GM19455 (cell line): Measurements from ENCODE around the gene BTBD18.

Source experiments
- ATAC-seq: cut with Tn5 transposase; IDR thresholded peaks from one replicate; pipeline ENCODE4 v1.9.1; 2021; ENCODE audit not compliant: unreplicated experiment

The BTBD18 gene

GRCh38 chr11:57751676-57752253 lies at the start of gene BTBD18:
BTBD18 (minus strand) TSS chr11:57751819; CDS start chr11:57751188, 631 bp downstream.
- peak; percentile 73 for ATAC-seq

GRCh38 chr11:57801183-57801485 lies 49.5 kb upstream of the BTBD18 start:
- no peak for ATAC-seq

- ATAC-seq = peak; percentile 81
Observed at GRCh38 chr11:57800444-57801182, 49.0 kb upstream of the BTBD18 start.

DNA sequence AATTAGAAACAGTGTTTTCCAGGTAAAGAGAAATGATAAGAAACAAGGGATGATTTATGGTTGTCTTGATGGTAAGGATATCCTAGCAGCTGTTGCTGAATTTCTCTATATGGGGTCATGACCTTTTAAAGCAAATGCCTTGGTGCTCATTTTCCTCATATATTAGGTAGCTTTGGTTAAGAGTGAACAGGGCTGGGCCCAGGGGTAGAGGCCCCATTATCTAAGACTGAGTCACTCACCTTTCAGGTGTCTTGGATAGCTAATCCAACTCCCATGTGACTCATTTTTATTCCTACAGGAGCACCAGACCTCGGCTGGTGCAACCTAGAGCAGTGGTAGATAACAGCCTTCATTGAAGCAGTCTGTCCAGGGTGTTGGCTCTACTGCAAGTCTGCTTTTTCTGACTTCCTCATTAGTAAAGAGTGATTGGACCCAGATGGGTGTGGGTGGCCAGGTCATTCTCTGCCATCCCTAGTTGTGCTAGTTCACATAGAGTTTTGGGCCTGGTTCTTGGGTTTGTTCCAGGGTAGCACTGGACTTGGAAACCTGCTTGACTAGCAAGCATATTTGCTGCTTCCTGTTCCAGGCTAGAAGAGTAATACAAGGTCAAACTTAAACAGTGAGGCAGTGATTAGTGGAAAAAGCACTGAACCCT lies 47.4 kb upstream of the BTBD18 start:
- ATAC-seq = no peak

DNA sequence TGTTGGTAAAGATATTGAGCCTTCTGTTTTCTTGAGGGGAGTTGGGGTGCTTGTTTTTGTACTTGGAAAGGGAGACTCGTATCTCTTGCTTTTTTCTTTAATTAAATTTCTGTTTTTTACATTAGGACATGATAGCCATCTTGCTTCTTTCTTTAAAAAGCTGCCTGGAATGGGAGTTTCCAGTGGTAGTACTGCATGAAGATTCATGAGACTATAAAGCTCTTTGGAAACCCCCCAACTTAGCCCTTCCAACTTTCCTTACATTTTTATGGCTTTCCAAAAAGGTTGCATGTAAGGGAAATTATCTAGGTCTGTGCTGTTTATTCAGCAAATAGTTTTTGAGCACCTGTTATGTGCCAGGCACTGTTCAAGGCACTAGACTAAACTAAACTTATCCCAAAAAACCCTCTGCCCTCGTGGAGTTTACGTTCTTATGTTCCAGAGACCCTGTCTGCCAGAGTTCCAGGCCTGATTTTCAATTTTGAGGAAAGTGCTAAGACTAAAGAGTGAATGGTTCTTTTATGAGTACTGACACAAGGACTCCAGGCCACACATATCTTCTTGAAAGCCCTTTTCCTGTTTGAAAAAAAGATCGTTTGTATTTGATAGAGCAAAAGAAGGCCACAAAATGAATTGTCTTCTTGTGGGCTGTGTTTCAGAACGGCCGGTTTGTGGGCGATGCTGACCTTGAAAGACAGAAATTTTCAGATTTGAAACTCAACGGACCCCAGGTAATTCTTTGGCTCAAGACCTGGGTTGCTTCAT lies 41.9 kb upstream of the BTBD18 start:
- no peak for ATAC-seq

GRCh38 chr11:57792870-57793269 lies 41.3 kb upstream of the BTBD18 start:
- ATAC-seq = no peak

- ATAC-seq = peak; percentile 78
Observed at GRCh38 chr11:57792060-57792541, 40.5 kb upstream of the BTBD18 start.

GRCh38 chr11:57791321-57792059 lies 39.9 kb upstream of the BTBD18 start:
- ATAC-seq = no peak

DNA sequence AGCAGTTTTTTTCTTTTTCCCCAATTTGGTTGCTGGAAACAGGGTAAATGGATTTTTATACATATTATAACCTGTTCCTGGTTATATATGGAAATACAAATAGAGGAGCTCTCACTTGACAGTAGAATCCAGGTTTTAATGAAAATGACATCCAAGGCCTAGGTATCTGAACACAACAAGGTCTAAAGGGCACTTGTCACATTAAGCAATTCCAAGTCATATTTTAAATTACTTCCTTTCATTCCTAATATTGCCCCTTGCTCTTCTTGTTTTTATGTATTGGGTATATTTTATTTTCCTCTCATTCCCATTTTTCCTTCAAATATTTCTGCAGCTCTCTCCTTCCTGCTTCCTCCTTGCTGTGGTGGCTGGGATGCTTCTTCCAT lies 37.1 kb upstream of the BTBD18 start:
- no peak for ATAC-seq

- ATAC-seq = peak; percentile 45
Observed at GRCh38 chr11:57787920-57788702, 36.5 kb upstream of the BTBD18 start.

DNA sequence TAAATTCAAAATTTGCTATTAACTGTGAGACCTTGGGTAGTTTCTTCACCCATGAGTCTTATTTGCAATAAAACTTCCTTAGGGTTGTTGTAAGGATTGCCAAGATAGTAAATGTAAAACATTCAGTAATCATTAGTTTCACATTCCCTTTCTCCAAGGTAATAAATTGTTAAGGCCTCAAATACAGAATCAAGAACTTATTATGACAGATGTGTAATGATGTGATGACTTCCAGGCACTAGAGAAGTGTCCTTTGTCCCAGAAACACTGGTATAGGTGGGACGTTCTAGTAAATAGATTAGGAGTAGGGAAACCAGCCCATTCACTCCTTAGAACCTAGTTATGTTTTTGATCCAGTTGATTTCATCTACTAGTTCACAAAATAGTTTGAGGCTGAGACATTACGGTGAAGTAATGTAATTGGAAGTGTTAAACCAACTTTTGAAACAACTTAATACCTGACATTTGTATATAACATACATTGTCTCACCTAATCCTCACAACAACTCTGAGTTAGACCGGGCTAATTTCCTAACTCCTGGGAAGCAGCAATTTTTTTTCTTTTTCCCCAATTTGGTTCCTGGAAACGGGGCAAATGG lies 35.5 kb upstream of the BTBD18 start:
- ATAC-seq = no peak

DNA sequence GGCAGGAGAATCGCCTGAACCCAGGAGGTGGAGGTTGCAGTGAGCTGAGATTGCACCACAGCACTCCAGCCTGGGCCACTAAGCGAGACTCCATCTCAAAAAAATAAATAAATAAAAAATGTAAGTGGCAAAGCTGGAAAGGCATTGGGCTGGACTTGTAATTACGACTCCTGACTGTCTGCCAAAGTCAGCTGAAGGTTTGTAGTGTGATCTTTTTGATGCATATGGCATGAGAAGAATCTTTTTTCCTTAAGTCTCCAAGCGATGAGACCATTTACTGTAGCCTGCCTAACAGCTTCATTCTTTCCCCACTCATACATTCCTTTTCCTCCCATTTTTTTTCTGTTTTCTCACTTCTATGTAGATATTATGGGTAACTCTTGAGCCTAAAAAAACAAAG lies 34.8 kb upstream of the BTBD18 start:
- ATAC-seq = no peak

DNA sequence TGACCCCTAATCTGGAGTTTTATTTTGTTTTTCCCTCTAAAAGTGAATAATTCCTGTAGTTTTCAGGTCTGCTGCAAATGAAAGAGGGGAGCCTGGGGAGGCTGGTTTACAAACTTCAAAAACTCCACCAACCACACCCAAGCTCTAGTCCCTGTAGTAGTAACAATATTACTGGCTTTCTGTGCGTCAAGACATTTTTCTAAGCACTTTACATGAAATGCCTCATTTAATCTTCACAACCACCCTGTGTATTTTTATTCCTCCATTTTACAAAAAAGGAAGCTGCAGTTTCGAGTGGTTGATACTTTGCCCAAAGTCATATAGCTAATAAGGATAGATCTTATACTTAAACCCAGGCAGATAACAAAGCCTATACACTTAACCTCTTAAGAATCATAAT lies 33.5 kb upstream of the BTBD18 start:
- ATAC-seq = no peak

DNA sequence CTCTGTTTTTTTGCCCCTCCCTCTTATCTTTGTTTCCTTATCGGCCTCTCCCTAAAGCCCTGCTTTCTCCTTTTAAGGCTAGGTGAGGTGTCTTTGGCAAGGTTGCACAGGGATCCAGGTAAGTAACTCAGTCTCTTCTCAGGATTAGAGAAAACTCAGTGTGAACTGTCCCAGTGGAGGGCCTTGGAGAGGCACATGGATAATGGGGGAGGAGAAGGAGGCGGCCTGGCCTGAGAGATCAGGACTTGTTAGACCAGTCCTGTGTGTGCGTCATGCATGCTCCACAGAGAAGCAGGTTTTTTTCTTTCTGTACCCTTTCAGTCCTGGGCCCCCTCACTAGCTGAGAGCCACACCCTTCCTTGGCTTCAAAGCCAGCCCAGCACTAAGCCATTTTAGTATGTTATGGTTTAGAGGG lies 29.9 kb upstream of the BTBD18 start:
- ATAC-seq = no peak

GRCh38 chr11:57779276-57779675 lies 27.7 kb upstream of the BTBD18 start:
- no peak for ATAC-seq

GRCh38 chr11:57778318-57779037 lies 26.9 kb upstream of the BTBD18 start:
- no peak for ATAC-seq

- no peak for ATAC-seq
Observed at GRCh38 chr11:57777969-57778317, 26.3 kb upstream of the BTBD18 start.

DNA sequence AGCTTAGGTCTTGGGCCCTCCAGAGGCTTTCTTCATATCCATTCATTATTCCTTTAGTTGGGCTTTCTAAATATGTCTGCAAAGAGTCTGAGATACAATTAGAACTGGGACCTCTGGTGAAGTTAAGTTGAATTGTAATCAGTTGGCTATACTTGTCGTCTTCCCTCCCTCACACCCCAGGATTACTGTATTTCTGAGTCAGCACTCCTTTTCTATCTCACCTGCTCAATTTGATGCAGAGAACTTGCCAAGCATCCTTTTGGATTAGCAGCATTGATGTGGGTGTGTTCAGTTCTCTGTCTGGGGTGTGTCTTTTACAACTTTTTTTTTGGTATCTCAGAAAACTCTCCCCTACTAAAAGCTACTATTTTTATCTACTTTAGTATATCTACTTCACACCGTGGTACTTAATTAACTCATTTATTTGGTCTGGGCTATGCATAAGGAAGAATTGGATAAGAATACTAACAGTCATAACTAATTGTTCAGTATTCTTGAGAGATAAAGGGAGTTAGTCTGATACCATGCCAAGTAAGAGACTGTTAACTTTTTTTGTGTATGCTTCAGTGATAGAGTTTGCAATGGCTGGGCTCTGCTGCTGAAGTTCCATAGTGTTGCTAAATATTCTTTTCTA lies 25.1 kb upstream of the BTBD18 start:
- no peak for ATAC-seq

DNA sequence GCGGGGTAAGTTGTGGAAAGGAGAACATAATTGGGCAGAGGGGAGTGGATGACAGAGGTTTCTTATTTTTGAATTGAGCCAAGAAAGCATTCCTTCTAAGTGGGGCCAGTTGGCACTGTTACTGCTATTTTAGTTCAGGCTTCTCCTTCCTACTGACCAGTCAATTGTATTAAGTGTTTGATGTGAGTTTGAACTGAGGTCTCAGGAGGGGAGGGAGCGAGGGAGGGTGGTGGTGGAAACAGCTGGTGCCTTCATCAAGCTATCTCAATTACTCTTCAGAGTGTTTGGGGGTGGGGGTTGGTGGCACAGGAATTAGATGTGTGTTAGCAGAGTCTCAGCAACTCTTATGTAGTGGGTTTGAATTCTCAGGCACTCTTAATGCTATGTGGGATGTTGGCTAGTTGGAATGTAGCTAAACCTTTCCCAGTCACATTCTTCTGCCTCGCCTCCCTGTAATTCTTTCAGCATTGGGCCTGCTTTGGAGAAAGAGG lies 24.5 kb upstream of the BTBD18 start:
- ATAC-seq = no peak
